Fibroblast of the aortic adventitia (primary cell): ENCODE results near the gene SMCR8. TPM values are rescaled to one million over a fixed set of nuclear protein-coding genes. Genes with fewer than 3 reads are reported as not detected.
A peak's percentile ranks its signal among the peaks of the same experiment; 100 is the strongest.

ENCODE experiments used
- DNase-seq: peaks from one replicate; pipeline ENCODE4 v3.0.0-alpha.2; 2010; ENCODE audit warnings: low read depth
- H3K4me3 ChIP-seq: 2 replicates; pipeline ENCODE4 v1.5.1; 2011; ENCODE audit warnings: low read depth, mild to moderate bottlenecking, control low read depth, low read length, moderate library complexity
- CTCF ChIP-seq: IDR thresholded peaks from 2 replicates; pipeline ENCODE4 v1.5.1; 2011; ENCODE audit warnings: mild to moderate bottlenecking, low read length, control low read depth, inconsistent platforms; ENCODE audit not compliant: insufficient read depth
- total RNA-seq: library from RNA; depleted of rRNA; stranded (reverse); fragments of >200 nt; gene quantifications from 2 replicates; pipeline ENCODE4 v1.2.3, GENCODE V29; 2012; ENCODE audit warnings: low replicate concordance

SMCR8 gene
- total RNA-seq, 1 donor = 17.3 TPM

- TF ChIP-seq CTCF = peak; percentile 63
- DNase-seq = peak; percentile 74
- peak overlapping the region; percentile 49 for H3K4me3 ChIP-seq
Measured at GRCh38 chr17:18319604-18320256, 4.6 kb downstream of the SMCR8 start.

GRCh38 chr17:18320301-18320700 is 5.2 kb downstream of the SMCR8 start:
- H3K4me3 ChIP-seq = peak overlapping the region; percentile 49
- no peak for TF ChIP-seq CTCF
- no peak for DNase-seq

GRCh38 chr17:18321309-18321708 is 6.2 kb downstream of the SMCR8 start:
- no peak for TF ChIP-seq CTCF
- no peak for DNase-seq
- H3K4me3 ChIP-seq = no peak overlapping the region

- TF ChIP-seq CTCF = no peak
- DNase-seq = no peak
Measured at GRCh38 chr17:18322522-18322921, 7.4 kb downstream of the SMCR8 start.

GRCh38 chr17:18323007-18323406 is 7.9 kb downstream of the SMCR8 start:
- DNase-seq = no peak
- H3K4me3 ChIP-seq = no peak overlapping the region
- TF ChIP-seq CTCF = peak; percentile 19

More at GRCh38 chr17:18322522-18322921, 7.4 kb downstream of the SMCR8 start:
- no peak overlapping the region for H3K4me3 ChIP-seq

- no peak for TF ChIP-seq CTCF
- DNase-seq = no peak
- no peak overlapping the region for H3K4me3 ChIP-seq
Measured at GRCh38 chr17:18323507-18324139, 8.5 kb downstream of the SMCR8 start.
